GM12878 (cell line): ENCODE measurements around the gene TMEM201. TPM values are rescaled to one million over a fixed set of nuclear protein-coding genes. Genes with fewer than 3 reads are reported as not detected.

Experiments used
- ATAC-seq: fragments of 200-7000 bp; cut with Tn5 transposase; 3 replicates; pipeline ENCODE4 v1.9.1; 2020; ENCODE audit warnings: mild to moderate bottlenecking, moderate library complexity
- BruUV-seq: library from RNA; stranded (reverse); fragments of 400-500 nt; replicated peaks from 2 replicates; lab custom pipeline; 2021; lab: Mats Ljungman, UMichigan
- CTCF ChIA-PET: fragments of 300-600 bp; sonication (Branson Sonifier 250); formaldehyde crosslinking; extraction: SDS; loops from one replicate; lab custom pipeline; 2021; ENCODE audit warnings: inconsistent platforms; lab: Yijun Ruan, JAX
- POLR2A ChIA-PET: fragments of 350-600 bp; formaldehyde crosslinking; extraction: SDS; loops from one replicate; lab custom pipeline; 2021; ENCODE audit warnings: inconsistent platforms; lab: Charles Lee
- RAD21 ChIA-PET: fragments of 300-600 bp; sonication (Branson Sonifier 250); formaldehyde crosslinking; loops from one replicate; lab custom pipeline; 2023; ENCODE audit warnings: antibody characterized with exemption; ENCODE audit not compliant: unreplicated experiment; lab: Charles Lee
- SMC1A ChIA-PET: fragments of 300-600 bp; sonication (Branson Sonifier 250); formaldehyde crosslinking; loops from one replicate; lab custom pipeline; 2023; ENCODE audit not compliant: unreplicated experiment, uncharacterized antibody; lab: Charles Lee
- DNase-seq: peaks from one replicate; pipeline ENCODE4 v3.0.0-alpha.2; 2011; ENCODE audit warnings: low read depth, low spot score
- FAIRE-seq: peaks from 3 replicates; lab custom pipeline; 2011; peaks lifted over from hg19 to GRCh38; lab: Jason Lieb, UNC
- H2AFZ ChIP-seq: 2 replicates; pipeline ENCODE4 v1.6.0; 2011; ENCODE audit warnings: low read depth, low read length, control low read depth; ENCODE audit not compliant: control insufficient read depth
- H3K27ac ChIP-seq: 2 replicates; pipeline ENCODE4 v1.5.1; 2011; ENCODE audit warnings: control low read depth; ENCODE audit not compliant: control insufficient read depth, insufficient read depth
- H3K27me3 ChIP-seq, 2 experiments: replicated peaks in 1 of 2; 2 replicates each; pipeline versions ENCODE4 v1.6.0 to v1.6.1; 2011; ENCODE audit warnings: low read length in 1 of 2; ENCODE audit not compliant: control insufficient read depth in 2 of 2, insufficient read depth in 2 of 2
- H3K36me3 ChIP-seq, 2 experiments: 2 replicates each; pipeline ENCODE4 v1.5.1; 2011; ENCODE audit warnings: low read length in 1 of 2; ENCODE audit not compliant: control insufficient read depth in 2 of 2, insufficient read depth in 2 of 2
- H3K4me1 ChIP-seq: 2 replicates; pipeline ENCODE4 v1.6.1; 2011; ENCODE audit warnings: mild to moderate bottlenecking, low read length, moderate library complexity, mixed read lengths; ENCODE audit not compliant: control insufficient read depth, insufficient read depth
- H3K4me2 ChIP-seq: 2 replicates; pipeline ENCODE4 v1.6.0; 2011; ENCODE audit warnings: control low read depth; ENCODE audit not compliant: control insufficient read depth, insufficient read depth
- H3K4me3 ChIP-seq: fragments of 200-600 bp; sonication (generic); 2 replicates; pipeline ENCODE4 v1.5.1; 2016
- H3K79me2 ChIP-seq: 2 replicates; pipeline ENCODE4 v1.6.0; 2011; ENCODE audit warnings: low read length; ENCODE audit not compliant: control insufficient read depth, insufficient read depth
- H3K9ac ChIP-seq: 2 replicates; pipeline ENCODE4 v1.8.0; 2011; ENCODE audit warnings: low read length, control low read depth, mixed read lengths; ENCODE audit not compliant: control insufficient read depth, insufficient read depth
- H3K9me3 ChIP-seq: replicated peaks from 3 replicates; pipeline ENCODE4 v1.5.1; 2011; ENCODE audit warnings: mild to moderate bottlenecking, low read length; ENCODE audit not compliant: control insufficient read depth, insufficient read depth
- H4K20me1 ChIP-seq: 2 replicates; pipeline ENCODE4 v1.6.0; 2011; ENCODE audit not compliant: control insufficient read depth, insufficient read depth
- HDAC2 ChIP-seq: fragments of 200-600 bp; sonication (generic); IDR thresholded peaks from 2 replicates; pipeline ENCODE4 v1.6.1; 2017
- MTA3 ChIP-seq: IDR thresholded peaks from 2 replicates; pipeline ENCODE4 v1.6.1; 2012; ENCODE audit warnings: low read length, inconsistent platforms, borderline replicate concordance
- RAD21 ChIP-seq: IDR thresholded peaks from 2 replicates; pipeline ENCODE4 v1.6.1; 2011; ENCODE audit warnings: mild to moderate bottlenecking, low read depth, low read length, moderate library complexity; ENCODE audit not compliant: insufficient read depth
- SMC3 ChIP-seq: IDR thresholded peaks from 2 replicates; pipeline ENCODE4 v1.6.1; 2011; ENCODE audit warnings: low read length, improper control_type of control experiment, borderline replicate concordance
- SRF ChIP-seq, 2 experiments: IDR thresholded peaks; 2 replicates each; pipeline ENCODE4 v1.6.1; 2011; ENCODE audit warnings: low read depth in 2 of 2, low read length in 2 of 2, mild to moderate bottlenecking in 1 of 2, moderate library complexity in 1 of 2
- SUPT20H ChIP-seq: IDR thresholded peaks from 2 replicates; pipeline ENCODE4 v1.6.1; 2011; ENCODE audit warnings: low read depth, mild to moderate bottlenecking, low read length, moderate library complexity, borderline replicate concordance; ENCODE audit not compliant: control insufficient read depth
- ZBTB40 ChIP-seq: fragments of 450-650 bp; IDR thresholded peaks from 2 replicates; pipeline ENCODE4 v1.6.1; 2016; ENCODE audit warnings: mild to moderate bottlenecking, moderate library complexity, borderline replicate concordance
- ZSCAN29 ChIP-seq: fragments of 450-650 bp; IDR thresholded peaks from 2 replicates; pipeline ENCODE4 v1.6.1; 2017; ENCODE audit warnings: mild to moderate bottlenecking, moderate library complexity
- WGBS: methylation state at CpG from one replicate; pipeline ENCODE4 v1.1.6; 2016; ENCODE audit warnings: low lambda C conversion rate; ENCODE audit not compliant: insufficient replicate concordance, insufficient coverage; ENCODE audit errors: missing lambda C conversion rate; 5-methylcytosine and 5-hydroxymethylcytosine counted together
- in situ Hi-C: fragments of 300-500 bp; cut with MboI; formaldehyde crosslinking; loops from 9 replicates; pipeline ENCODE4 v1.14.3; 2018; ENCODE audit warnings: mixed read lengths
- intact Hi-C: fragments of 100-400 bp; cut with micrococcal nuclease; formaldehyde crosslinking; loops from one replicate; pipeline ENCODE4 v1.14.2; 2022; ENCODE audit not compliant: unreplicated experiment
- polyA plus RNA-seq, 11 experiments: library from polyadenylated mRNA; depleted of rRNA in 4 of 11; unstranded in 6 of 11; stranded (reverse) in 5 of 11; fragments of >200 nt; fragmentation: Nextera tagmentation in 4 of 11; fragmentation: Illumina TruSeq in 1 of 11; extraction: Ambion mirVana in 4 of 11; extraction: Trizol in 1 of 11; gene quantifications; 1 replicate in 1 of 11; 2 replicates in 10 of 11; pipeline versions ENCODE4 v1.2.1 to v1.2.3, GENCODE V29; 2011 to 2016; ENCODE audit warnings: inconsistent platforms in 2 of 11, missing spikeins in 2 of 11, low read depth in 1 of 11
- total RNA-seq, 4 experiments: library from RNA; depleted of rRNA in 3 of 4; stranded (reverse); fragments of >200 nt in 3 of 4; fragmentation: Illumina TruSeq in 1 of 4; extraction: Trizol in 1 of 4; gene quantifications; 2 replicates each; pipeline versions ENCODE4 v1.2.1 to v1.2.3, GENCODE V29; 2013 to 2021
- TF ChIP-seq, protein P1 (sequence below), 3 experiments: IDR thresholded peaks in 2 of 3; conservative IDR thresholded peaks in 1 of 3; 2 replicates each; pipeline ENCODE4 v1.5.1; 2011; ENCODE audit warnings: low read depth in 3 of 3, low read length in 3 of 3, mild to moderate bottlenecking in 3 of 3, control low read depth in 2 of 3, moderate library complexity in 2 of 3, inconsistent platforms in 1 of 3, mixed read lengths in 1 of 3; ENCODE audit not compliant: control insufficient read depth in 2 of 3, insufficient read depth in 1 of 3; ENCODE audit errors: extremely low read depth in 1 of 3

TMEM201 gene
- total and polyA plus RNA-seq, 10 of the 15 experiments (the other 5 are each of a cell fraction or from before 2014, with no cell fraction given): 0.13 to 26.6 (median 6.1) TPM

DNA sequence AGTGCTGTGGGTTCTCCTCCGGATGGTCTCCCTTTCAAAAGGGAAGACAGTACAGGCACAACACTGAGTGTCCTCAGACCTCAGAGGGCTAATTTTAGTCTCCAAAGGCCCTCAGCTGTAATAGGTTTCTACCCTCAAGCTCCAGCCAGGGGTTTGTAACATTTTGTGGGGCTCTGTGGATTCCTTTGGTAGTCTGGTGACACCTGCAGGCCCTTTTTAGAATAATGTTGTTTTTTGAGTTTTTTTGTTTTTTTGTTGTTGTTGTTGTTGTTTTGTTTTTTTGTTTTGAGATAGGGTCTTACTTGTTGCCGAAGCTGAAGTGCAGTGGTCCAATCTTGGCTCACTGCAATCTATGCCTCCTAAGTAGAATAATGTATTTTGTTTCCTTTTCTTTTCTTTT lies 15.0 kb upstream of the TMEM201 start:
- ChIA-PET POLR2A (interaction anchor here (0.7 kb wide), 1 partner anchor 568 kb away, joined by 5 read pairs; no protein-coding TSS in a partner anchor), RAD21 (interaction anchor here (1.0 to 1.7 kb wide), 2 partner anchors 77 to 81 kb away, joined by 3 to 10 read pairs; no protein-coding TSS in a partner anchor)
- H3K36me3 ChIP-seq: peaks cover 9 to 18% of the 10 kb centered on the region in 2 experiments; a peak in 3 of 4 replicates

More for the DNA sequence above, 15.0 kb upstream of the TMEM201 start:
- Histone ChIP-seq H3K4me1 (no peaks in the 10 kb centered on the region), H3K4me2 (no peak overlapping the region), H3K79me2 (no peaks in the 10 kb centered on the region), H3K9me3 (no peaks in the 10 kb centered on the region), H3K27ac (no peak overlapping the region), H3K4me3 (no peak overlapping the region), H3K9ac (no peak overlapping the region), H4K20me1 (no peaks in the 10 kb centered on the region), H3K27me3 (no peaks in the 10 kb centered on the region), H2AFZ (no peak overlapping the region)
- TF ChIP-seq HDAC2: no peak
- peak; percentile 60 for TF ChIP-seq RAD21
- TF ChIP-seq, protein P1, sequence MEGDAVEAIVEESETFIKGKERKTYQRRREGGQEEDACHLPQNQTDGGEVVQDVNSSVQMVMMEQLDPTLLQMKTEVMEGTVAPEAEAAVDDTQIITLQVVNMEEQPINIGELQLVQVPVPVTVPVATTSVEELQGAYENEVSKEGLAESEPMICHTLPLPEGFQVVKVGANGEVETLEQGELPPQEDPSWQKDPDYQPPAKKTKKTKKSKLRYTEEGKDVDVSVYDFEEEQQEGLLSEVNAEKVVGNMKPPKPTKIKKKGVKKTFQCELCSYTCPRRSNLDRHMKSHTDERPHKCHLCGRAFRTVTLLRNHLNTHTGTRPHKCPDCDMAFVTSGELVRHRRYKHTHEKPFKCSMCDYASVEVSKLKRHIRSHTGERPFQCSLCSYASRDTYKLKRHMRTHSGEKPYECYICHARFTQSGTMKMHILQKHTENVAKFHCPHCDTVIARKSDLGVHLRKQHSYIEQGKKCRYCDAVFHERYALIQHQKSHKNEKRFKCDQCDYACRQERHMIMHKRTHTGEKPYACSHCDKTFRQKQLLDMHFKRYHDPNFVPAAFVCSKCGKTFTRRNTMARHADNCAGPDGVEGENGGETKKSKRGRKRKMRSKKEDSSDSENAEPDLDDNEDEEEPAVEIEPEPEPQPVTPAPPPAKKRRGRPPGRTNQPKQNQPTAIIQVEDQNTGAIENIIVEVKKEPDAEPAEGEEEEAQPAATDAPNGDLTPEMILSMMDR (IDR thresholded peaks at IDR 0.05 in 2 of 3, conservative IDR thresholded peaks at IDR 0.05 in 1 of 3; ENCODE audit: control insufficient read depth in 2 of 3, extremely low read depth in 1 of 3, insufficient read depth in 1 of 3, low read depth in 3 of 3, low read length in 3 of 3): peak; percentile 21 to 39 (median 35); a peak in 4 of 6 replicates
- TF ChIP-seq SRF (IDR thresholded peaks at IDR 0.05; ENCODE audit: low read depth in 2 of 2, low read length in 2 of 2): no peak
- TF ChIP-seq SMC3: peak; percentile 35; the same call in 1 of the 2 replicates
- TF ChIP-seq SUPT20H: no peak
- no peak for TF ChIP-seq ZBTB40
- no peak for TF ChIP-seq MTA3
- TF ChIP-seq ZSCAN29: no peak
- no TSS peak for BruUV-seq
- SMC1A ChIA-PET: interaction anchor here (0.9 to 1.6 kb wide), 3 partner anchors 78 to 284 kb away, joined by 3 to 7 read pairs (median 5); no protein-coding TSS in a partner anchor
- no peak for FAIRE-seq
- in situ Hi-C loops: loop anchor here (5.0 kb wide), 1 partner anchor 286 kb away; no protein-coding TSS in a partner anchor
- ATAC-seq: 0 out of 3 replicates have a peak, but pooled peaks have one; percentile 27
- WGBS: 29% methylated on average over 2 of the region's 2 CpGs
- no peak for DNase-seq
- intact Hi-C loops: loop anchor here (1.0 to 5.0 kb wide), 3 partner anchors 33 to 286 kb away; no protein-coding TSS in a partner anchor
- CTCF ChIA-PET: interaction anchor here (0.7 to 3.1 kb wide), 7 partner anchors 12 to 432 kb away, joined by 3 to 34 read pairs (median 4); no protein-coding TSS in a partner anchor
